Dedifferentiated amniotic fluid mesenchymal stem cell (primary cell): ENCODE results near the gene PPFIBP1.

Experiments used
- DNase-seq: peaks from one replicate; pipeline ENCODE4 v3.0.0-alpha.2; 2016; ENCODE audit errors: extremely low spot score

PPFIBP1 gene

DNA sequence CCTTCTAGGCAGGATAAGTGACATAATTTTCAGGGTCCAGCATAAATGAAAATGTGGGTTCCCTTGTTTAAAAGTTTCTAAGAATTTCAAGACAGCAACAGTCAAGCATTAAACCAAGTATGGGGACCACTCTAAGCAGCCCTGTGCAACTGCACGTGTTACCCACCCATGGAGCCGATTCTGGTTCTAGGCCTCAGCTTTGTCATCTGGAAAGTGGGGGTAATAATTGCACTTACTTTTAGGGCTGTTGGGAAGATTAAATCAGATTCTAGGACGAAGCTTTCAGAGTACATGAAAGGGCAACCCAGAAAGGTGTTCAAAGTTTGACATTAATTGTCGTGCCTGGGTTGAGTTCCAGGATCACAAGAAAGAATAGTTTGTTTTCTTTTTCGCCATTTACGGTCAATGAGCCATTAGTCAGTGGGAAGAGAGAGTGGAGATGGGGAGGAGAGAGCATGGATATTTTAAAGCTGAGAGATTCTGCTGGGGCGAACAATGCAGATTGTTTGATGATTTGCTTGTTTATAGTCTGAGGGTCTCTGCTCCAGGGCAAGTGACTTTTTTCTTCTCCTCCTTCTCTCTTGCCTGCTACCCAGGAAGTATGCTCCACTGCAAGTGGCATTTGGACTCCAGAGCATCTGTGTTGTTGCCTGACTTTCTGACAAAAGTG, 10.7 kb upstream of the PPFIBP1 start:
- no peak for DNase-seq

DNA sequence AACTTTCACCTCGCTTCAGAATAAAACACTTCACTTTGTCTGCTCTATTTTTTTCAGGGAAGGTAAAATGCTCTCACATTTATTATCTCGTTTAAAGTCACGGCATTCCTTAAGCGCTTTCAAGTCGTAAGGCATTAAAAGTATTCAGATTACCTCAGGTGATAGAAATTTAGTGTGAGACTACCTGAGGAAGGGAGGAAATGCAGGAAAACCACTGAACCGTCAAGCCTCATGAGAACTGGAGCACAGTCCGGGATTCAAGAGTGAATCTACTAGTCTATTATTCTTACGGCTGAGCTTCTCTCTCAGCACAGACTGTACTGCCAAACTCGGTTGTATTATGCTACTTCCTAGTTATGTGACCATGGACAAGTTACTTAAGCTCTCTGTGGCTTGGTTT, 8.3 kb upstream of the PPFIBP1 start:
- DNase-seq = no peak

DNA sequence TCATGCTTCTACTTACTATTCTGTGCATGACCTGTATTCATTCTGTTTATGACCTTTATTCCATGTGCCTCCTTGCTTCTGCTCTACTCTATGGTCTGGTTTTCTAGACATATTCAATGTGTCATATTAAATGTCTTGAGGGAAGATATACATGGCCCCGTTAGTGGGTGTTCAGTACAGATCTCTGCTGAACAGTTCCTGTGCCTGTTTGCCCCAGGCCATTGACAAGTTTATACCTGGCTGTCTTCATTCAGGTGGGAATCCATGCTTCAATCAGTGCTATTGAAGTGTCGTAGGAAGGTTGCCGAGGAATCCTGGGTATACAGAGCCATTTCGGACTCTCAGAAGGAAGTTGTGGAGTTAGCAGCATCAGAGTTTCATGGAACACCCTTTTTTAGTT, 7.4 kb upstream of the PPFIBP1 start:
- no peak for DNase-seq

DNA sequence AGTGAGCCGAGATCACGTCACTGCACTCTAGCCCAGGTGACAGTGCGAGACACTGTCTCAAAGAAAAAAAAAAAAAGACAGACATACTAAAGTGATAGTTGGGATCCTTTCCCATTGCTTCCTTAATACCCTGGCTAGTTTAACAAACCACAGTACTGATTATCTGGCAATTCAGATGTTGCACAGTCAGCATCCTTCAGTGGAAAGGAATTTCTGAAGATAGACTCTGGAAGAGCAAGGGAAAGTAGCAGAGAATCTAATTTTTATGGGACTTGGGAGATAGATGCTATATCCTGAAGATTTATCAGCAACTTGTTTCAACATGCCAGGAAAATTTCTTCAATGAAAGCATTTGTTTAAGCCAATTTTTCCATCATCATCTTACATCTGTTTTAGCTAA, 6.5 kb upstream of the PPFIBP1 start:
- DNase-seq = no peak

DNA sequence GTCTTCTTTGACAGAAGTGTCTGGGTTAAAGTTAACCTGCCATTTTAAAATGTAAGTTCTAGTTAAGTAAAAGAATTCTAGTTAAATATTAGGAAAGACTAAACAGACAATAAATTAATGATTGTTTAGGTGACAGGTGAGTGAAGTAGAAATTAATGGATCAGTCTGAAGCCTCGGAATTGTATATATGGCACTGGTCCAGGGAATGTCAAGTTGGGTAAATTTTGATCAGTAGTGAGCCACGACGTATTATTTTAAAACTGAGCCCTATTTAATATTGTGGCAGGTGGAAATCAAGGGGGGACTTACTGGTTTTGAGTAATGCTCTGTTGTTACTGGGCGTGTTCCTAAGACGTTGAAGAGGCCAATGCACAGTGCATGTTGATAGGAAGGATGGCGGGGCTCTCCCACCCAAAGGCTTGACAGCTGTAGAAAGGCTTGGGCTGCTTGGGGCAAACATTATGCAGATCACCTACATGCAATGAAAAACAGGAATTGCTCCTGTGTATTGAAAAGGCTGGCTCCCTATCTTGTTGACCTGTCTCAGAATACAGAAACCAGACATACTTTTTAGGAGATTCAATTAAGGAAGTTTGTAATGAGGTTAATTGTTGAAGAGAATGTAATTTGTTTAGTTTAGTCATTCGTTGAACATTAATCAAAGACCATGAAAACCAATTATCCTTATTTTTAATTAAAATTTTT, 5.9 kb upstream of the PPFIBP1 start:
- no peak for DNase-seq

DNA sequence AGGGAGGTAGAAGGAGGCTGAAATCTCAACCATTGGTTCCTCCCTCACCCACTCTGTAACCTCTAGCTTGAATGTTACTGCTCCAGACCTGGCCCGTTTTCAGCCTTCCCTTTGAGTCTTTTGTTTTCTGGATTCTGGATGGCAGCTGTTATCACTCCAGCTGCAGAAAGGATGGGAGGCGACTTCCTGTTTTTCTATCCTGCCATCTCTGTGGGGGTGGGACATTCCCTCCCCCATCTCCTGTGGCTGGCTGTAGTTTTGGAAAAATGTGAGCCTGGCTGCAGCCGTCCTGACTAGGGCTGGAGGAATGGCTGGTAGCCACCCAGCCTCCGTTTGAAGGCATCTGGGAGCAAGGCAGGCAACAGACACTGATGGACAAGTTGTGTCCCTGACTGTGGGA, 2.9 kb upstream of the PPFIBP1 start:
- no peak for DNase-seq

DNA sequence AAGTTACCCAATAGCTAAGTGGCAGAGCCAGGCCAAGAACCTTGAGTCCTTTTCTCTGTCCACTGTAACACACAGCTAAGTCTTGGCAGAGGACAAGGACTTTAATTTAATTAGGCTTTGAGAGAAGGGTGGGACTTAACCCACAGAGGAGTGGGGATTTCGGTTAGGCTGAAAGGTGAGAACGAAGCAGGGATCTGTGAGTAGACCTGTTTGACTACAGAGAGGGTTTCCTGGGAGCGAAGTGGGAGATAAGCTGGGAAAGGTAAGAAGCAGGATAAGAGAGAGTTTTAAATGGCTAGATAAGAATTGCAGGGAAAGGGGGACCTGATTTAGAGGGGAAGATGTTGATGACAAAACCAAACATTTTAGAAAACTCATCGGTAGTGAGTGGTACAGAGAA, 2.0 kb upstream of the PPFIBP1 start:
- DNase-seq = no peak

DNA sequence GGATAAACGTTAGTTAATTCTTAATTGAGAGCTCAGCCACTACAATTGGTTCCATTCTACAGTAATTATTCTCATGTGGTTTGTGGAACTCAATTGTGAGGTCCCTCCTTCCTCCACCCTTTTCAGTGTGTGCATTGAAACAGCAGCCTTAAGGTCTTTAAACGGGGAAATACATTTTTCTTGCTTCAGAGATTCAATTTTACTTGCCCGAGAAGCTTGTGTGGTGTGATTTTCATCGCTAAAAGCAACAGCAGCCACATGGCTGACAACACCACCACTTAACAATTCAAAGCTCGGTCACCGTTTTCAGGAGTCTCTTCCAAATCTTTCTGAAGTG, 733 bp upstream of the PPFIBP1 start:
- no peak for DNase-seq

DNA sequence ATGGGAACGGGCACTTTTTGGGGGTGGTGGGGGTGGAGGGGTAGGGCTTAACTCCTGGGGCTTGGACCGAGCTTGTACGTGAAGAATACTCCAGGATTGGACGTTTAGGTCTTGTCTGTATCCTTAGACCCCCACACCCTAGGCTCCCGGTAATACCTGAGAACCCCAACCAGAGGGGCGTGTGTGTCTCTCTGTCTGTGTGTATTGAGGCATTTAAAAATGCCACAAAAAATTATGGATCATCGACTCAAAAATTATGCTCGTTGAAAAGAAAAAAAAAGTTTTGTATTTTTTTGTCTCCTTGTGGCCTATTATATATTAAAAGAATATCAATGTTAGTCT, 459 bp downstream of the PPFIBP1 start:
- DNase-seq = no peak

DNA sequence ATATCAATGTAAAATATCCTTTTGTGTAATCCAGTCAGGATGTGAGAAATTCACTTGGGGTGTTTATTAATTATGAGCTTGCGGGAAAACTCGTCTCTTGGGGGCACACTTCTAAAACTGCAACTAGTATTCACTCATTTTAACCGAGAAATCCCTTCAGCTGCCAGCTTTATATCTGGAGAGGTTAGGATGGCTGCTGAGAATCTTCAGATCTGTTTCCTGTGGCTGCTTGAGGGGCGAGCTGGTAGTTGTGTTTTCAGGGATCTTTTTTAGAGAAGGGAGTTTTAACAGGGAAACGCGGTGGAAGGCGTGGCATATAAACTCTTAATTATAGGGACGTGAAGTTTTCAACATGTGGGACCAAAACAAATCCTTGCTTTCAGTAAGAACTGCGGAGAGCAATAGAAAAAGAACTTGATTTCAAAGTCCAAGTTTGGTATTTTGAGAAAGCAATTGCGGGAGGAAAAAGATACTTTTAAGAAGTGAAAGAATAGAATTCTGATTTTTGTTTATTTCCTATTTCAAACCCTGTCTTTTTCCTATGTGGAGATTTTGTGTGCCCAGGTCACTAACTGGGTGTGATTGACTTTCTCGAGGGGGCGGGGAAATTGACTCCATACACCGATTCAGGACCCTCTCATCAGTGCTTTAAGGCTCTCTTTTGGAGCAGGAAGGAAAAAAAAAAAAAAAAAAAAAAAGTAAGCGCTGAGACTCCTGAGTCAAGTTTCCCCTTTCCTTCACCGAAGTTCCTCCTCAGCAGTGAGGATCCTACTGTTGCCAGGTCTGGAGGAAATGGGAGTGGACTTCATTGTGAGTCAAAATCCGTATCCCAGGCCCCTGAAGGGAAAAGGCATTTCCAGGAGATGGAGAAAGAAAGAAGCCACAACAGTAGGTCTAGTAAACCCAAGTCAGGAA, 1.1 kb downstream of the PPFIBP1 start:
- peak; percentile 35 for DNase-seq

DNA sequence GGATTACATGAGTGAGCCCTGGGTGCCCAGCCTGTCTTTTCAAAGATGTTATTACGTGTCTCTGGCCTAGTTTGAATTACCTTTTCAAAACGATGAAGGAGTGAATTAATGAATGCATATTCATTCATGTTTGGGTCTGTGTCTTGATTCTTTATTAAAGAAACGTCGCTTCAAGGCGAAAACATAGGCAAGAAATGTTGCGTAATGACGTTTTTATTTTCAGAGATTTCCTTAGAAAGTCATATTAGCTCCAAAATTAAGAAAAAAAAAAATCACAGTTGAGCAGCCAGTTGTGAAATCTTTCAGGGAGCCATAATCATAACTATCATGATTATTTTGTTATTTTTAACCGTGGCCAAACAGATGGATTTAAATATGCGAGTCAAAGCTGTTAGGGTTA, 3.5 kb downstream of the PPFIBP1 start:
- DNase-seq = no peak

DNA sequence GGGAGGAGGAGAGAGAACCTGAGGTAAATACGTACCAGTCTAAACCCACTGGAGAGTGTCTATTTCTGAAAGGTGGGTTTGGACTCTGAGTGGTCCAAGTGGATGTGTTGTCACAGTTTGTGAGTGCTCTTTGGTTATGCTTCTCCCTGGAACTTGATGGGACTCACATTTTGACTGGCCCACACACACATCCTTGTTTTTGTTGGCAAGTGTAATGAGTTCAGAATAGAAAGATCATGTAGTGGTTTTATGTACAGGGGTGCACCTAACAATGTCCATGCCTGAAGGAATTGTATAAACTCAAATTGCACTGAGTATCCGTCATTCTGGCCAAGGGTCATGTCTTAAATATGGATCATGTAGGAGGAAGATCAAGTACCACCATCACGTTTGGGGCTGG, 4.8 kb downstream of the PPFIBP1 start:
- no peak for DNase-seq

DNA sequence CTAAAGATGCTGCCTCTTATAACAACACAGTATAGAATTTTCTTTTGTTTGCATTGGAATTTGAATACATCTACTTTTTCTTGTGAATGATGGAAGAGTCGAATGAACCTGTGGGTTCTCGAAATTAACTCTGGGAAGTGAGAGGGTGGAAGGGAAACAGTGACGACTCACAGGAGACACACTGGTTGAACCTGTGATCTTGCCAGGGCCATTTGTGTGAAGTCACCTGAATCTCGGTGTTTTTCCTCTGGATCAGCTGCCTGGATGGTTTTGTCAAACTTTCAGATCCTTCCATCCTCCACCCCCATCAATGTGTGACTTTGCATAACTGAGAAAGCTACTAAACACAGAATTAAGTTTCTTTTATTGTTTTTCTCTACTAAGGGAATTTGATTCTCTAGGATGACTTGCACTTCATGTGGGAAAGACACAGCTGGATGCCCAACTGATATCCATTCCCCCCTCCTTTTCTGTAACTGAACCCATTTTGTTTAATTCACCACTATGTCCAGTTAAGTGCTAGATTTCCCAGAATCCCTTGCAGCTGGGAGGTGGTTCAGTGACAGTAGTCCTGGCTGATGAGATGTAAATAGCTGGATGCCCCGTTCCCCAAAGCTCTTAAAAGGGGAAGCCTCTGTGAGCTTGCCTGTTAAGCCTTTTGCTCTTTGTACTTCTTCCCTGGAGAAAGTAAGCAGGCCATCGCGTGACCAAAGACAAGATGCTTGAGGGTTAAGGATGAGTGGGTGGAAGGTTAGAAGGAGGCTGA, 6.3 kb downstream of the PPFIBP1 start:
- no peak for DNase-seq

DNA sequence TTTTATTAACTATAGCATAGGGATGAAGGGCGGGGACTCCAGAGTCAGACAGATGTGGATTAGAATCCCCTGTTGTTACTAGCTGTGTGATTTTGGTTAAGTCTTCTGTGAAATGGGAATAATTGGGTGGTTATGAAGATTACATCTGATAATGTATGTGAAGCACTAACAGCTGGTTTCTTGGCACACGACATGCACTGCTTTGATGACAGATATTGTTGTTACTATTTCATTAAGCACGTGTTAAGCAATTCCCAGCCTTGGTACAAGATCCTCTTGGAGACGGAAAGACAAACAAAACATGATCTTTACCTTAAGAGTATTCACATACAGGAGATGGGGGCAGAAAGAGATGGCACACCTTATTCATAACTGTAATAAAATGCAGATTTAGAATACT, 7.9 kb downstream of the PPFIBP1 start:
- DNase-seq = no peak

DNA sequence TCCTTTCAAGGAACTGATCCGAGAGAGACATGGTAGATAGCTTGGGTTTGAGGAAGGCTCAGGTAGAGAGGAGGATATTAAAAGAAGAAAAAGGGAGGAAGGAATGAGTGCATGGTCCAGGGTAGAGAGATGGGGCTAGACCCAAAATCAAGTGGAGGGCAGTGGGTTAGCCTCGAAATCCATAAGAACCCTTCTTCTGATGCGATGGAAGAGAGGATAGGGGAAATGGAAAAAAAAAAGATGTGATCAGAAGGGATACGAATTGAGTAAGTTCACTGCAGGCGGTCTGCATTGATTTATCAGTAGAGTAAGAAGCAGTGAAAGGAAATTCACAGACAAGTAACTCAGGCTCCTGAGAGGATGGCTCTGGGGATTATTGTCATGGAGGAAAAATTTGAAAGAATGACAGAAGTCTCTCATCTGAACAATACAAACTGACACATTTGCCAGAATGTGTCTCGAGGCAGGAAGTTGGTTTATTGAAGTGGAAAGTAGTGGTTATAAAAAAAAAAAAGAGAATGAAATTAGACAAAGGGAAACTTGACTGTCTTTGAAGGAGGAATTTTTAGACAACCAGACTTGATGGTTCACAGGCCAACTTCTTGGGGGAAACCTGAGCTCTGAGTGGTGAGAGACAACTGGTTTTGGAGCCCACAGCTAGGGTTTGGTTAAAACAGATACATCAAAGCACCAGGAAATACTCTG, 10.2 kb downstream of the PPFIBP1 start:
- no peak for DNase-seq

DNA sequence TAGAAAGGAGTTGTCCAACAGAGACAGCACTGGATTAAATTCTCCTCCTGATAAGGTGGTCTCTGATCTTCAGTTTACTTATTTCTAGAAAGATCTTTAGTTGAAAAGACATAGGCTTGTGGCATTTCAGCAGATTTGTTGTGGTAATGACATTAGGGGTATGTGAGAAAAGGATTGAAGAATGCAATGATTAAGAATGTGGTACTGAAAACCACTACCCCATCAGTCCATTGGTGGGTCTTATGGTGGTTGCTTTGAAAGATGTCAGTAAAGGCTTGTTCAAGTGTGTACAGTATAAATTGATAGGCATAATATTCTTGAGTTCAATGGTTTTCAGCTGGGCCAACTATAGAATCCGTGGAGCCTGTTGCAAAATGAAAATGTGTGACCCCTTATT, 10.8 kb downstream of the PPFIBP1 start:
- DNase-seq = no peak

DNA sequence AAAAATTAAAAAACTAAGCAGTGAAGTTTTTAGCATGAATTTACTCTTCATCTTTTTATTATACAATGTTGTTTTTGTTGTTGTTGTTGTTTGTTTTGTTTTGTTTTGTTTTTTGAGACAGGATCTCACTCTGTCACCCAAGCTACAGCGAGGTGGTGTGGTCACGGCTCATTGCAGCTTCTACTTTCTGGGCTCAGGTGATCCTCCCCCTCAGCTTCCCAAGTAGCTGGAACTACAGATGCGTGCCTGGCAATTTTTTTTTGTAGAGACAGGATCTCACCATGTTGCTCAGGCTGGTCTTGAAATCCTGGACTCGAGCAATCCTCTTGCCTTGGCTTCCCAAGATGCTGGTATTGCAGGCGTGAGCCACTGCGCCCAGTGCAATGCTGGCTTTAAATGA, 11.3 kb downstream of the PPFIBP1 start:
- no peak for DNase-seq

DNA sequence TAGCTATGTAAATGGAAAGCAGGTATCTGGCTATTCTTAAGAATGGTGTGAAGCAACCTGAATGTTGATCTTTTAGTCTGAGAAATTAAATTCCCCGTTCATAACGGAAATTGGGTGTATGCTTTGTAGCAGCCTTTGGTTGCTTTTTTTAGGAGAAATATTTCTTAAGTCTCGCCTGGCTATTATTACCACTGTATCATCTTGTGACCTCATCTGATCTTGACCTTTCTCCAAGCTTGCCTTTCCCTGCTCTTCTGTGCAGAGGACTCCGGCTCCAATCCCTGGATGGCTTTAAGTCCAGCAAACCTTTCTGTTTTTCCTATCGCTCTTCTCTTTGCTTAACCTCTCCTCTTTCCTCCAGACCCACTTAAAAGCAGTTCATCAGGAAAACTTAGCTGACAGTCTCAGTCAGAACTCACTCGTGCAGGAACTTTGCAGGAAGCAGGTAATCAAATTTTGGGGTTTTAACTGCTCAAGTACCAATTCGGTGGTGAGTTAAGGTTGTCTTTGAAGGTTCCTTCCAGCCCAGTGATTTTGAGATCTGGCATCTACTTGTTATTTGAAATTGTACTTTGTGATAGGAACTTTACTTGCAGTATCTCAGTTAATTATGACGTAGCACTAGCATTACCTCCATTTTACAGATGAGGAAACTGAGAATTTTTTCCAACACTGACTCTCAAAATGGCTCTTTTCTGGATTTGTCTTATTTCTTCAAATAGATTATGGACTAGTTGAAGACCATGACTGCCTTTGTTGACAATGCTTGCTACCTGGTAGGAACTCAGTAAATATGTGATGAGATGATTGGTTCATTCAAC, 14.1 kb downstream of the PPFIBP1 start:
- no peak for DNase-seq

DNA sequence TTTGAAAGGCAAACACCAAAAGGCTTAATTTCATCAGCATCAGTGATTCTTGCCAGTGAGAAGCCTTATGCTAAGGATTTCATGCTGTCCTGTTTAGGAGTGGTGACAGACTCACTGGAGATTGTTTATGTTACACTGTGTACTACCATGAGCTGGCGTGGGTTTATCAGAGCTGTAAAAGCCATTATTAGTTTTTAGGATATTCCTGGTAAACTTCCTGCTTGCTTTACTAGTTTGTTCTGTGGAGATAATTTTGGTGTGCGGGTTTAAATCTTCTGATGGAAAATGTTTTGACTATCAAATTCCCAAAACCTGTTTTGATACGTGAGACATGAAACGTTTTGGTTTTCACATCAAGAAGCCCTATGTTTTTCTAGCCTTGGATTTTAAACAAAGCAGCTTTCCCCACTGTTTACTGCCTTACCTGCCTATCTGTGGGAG, 15.2 kb downstream of the PPFIBP1 start:
- DNase-seq = no peak

DNA sequence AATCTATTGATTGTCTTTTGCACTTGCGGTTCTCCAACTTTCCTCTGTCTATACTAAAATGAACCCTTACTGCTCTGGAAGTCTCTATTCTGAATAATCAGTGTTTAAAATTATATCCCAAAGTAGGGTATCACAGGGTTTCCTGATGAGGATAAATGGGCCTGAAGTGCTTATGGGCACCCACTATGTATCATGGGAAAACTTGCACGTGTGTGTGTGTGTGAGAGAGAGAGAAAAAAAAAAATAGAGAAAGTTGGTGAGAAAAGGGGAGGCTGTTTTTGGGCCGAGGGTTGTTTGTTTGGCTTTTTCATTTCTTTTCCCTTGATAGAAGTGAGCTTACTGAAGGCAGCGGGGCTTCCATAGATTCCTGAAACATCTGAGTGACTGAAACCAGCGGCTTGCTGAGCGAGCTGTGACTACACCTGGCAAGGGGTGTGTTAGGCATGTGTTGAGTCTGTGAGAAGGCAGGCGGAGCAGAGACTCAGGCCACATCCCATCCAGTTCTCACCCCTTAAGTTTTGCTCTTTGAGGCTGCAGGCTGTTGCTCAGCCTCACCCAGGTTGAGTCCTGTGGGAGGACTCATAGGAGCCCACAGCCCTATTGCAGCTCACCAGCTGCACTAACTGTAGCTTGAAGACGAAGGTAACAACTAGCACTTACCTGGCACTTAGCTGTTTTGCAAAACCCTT, 17.2 kb downstream of the PPFIBP1 start:
- no peak for DNase-seq
